Esophagus (tissue), 2 donors: Measurements from ENCODE around the gene KLK10. TPM values are rescaled to one million over a fixed set of nuclear protein-coding genes. Genes with fewer than 3 reads are reported as not detected.

Experiments
- H3K27ac ChIP-seq, 2 donors: one replicate each; pipeline ENCODE4 v1.5.1; 2013; ENCODE audit warnings: low read depth in 2 of 2, mild to moderate bottlenecking in 2 of 2, inconsistent platforms in 1 of 2, low read length in 1 of 2, moderate library complexity in 1 of 2
- H3K27me3 ChIP-seq, 2 donors: one replicate each; pipeline ENCODE4 v1.6.1; 2013; ENCODE audit warnings: low read length in 2 of 2, control low read depth in 1 of 2, mild to moderate bottlenecking in 1 of 2; ENCODE audit not compliant: insufficient read depth in 2 of 2, control insufficient read depth in 1 of 2
- H3K36me3 ChIP-seq, 2 donors: one replicate each; pipeline ENCODE4 v1.6.1; 2013; ENCODE audit warnings: low read length in 1 of 2; ENCODE audit not compliant: control insufficient read depth in 2 of 2, insufficient read depth in 2 of 2
- H3K4me1 ChIP-seq, 2 donors: one replicate each; pipeline ENCODE4 v1.6.1; 2013; ENCODE audit warnings: low read length in 1 of 2; ENCODE audit not compliant: control insufficient read depth in 2 of 2, insufficient read depth in 2 of 2
- H3K4me3 ChIP-seq, 2 donors: one replicate each; pipeline ENCODE4 v1.5.1; 2013; ENCODE audit warnings: low read length in 2 of 2, mild to moderate bottlenecking in 2 of 2, low read depth in 1 of 2, moderate library complexity in 1 of 2
- H3K9me3 ChIP-seq, 2 donors: one replicate each; pipeline ENCODE4 v1.6.1; 2013; ENCODE audit warnings: mild to moderate bottlenecking in 2 of 2, low read depth in 1 of 2, low read length in 1 of 2, moderate library complexity in 1 of 2; ENCODE audit not compliant: control insufficient read depth in 2 of 2, insufficient read depth in 1 of 2
- WGBS, 2 donors: extraction: QIAGEN DNeasy Blood & Tissue Kit; methylation state at CpG; one replicate each; pipeline ENCODE4 v1.1.7; 2013; 5-methylcytosine and 5-hydroxymethylcytosine counted together
- polyA plus RNA-seq, 2 donors: library from polyadenylated mRNA; stranded (reverse); fragments of 200-250 nt; gene quantifications; one replicate each; pipeline ENCODE4 v1.2.3, GENCODE V29; 2013
- donor health status: healthy with polysubstance abuse.
- donor health status: Bipolar disorder and iron deficiency.

The KLK10 gene
- polyA plus RNA-seq, 2 donors, result 223 to 304 TPM

- H3K4me1 ChIP-seq, result peaks cover 0 to 7% of the 10 kb centered on the region in 2 donors
- 83 to 91% methylated on average over 6 of the region's 6 CpGs for WGBS, 2 donors
- peaks cover 0 to 7% of the 10 kb centered on the region in 2 donors for H3K9me3 ChIP-seq
- H3K36me3 ChIP-seq, result no peaks in the 10 kb centered on the region
- no peaks in the 10 kb centered on the region for H3K27me3 ChIP-seq
- H3K27ac ChIP-seq, result no peak overlapping the region
- no peak overlapping the region for H3K4me3 ChIP-seq
These were observed 56.1 kb downstream of the KLK10 start for GRCh38 chr19:50963381-50963780.

Other genes starting within 250 kb of the KLK10 start
- not detected for gene GPR32, start 249.2 kb downstream of the KLK10 start, polyA plus RNA-seq
- not detected for gene ACP4, start 229.3 kb downstream of the KLK10 start, polyA plus RNA-seq
- 1 to 10 TPM; 2.0 to 2.8 TPM for gene KLK1, start 195.9 kb downstream of the KLK10 start, polyA plus RNA-seq
- not detected for gene KLK15, start 186.1 kb downstream of the KLK10 start, polyA plus RNA-seq
- not detected for gene KLK3, start 164.8 kb downstream of the KLK10 start, polyA plus RNA-seq
- not detected for gene KLK2, start 146.3 kb downstream of the KLK10 start, polyA plus RNA-seq
- under 1 TPM; 0.06 to 0.18 TPM for gene KLK4, start 108.3 kb downstream of the KLK10 start, polyA plus RNA-seq
- 10 to 100 TPM; 13.9 to 18.7 TPM for gene KLK5, start 66.7 kb downstream of the KLK10 start, polyA plus RNA-seq
- 10 to 100 TPM; 32.8 to 64.6 TPM for gene KLK6, start 50.1 kb downstream of the KLK10 start, polyA plus RNA-seq
- gene KLK7, start 35.8 kb downstream of the KLK10 start, polyA plus RNA-seq, result 10 to 100 TPM; 36.4 to 96.4 TPM
- gene KLK8, start 18.1 kb downstream of the KLK10 start, polyA plus RNA-seq, result 100 to 1,000 TPM; 226 to 261 TPM
- gene KLK11, start 6.9 kb upstream of the KLK10 start, polyA plus RNA-seq, result 100 to 1,000 TPM; 168 to 345 TPM
- gene KLK12, start 15.3 kb upstream of the KLK10 start, polyA plus RNA-seq, result 100 to 1,000 TPM in 1 of 2 donors, 10 to 100 TPM in 1; 12.4 to 427 TPM
- gene KLK13, start 45.4 kb upstream of the KLK10 start, polyA plus RNA-seq, result 1,000 to 10,000 TPM in 1 of 2 donors, 100 to 1,000 TPM in 1; 406 to 1,038 TPM
- gene KLK14, start 63.2 kb upstream of the KLK10 start, polyA plus RNA-seq, result under 1 TPM; 0.09 to 0.31 TPM
- 1 to 10 TPM; 3.3 TPM for gene CTU1, start 88.7 kb upstream of the KLK10 start, polyA plus RNA-seq
- gene SIGLEC9, start 105.2 kb upstream of the KLK10 start, polyA plus RNA-seq, result under 1 TPM; 0.26 to 0.28 TPM
- under 1 TPM; 0.12 to 0.18 TPM for gene SIGLEC7, start 122.6 kb upstream of the KLK10 start, polyA plus RNA-seq
- gene CD33, start 205.4 kb upstream of the KLK10 start, polyA plus RNA-seq, result under 1 TPM; 0.66 to 0.69 TPM
- gene SIGLECL1, start 231.4 kb upstream of the KLK10 start, polyA plus RNA-seq, result not detected